ENCODE results near the gene MND1.

The MND1 gene

GRCh38 chr4:153346563-153346962, 2.1 kb downstream of the MND1 start:
- DNase-seq, result no peak

GRCh38 chr4:153347117-153347516, 2.6 kb downstream of the MND1 start:
- no peak for DNase-seq

GRCh38 chr4:153348006-153348405, 3.5 kb downstream of the MND1 start:
- DNase-seq, result no peak

- DNase-seq, result no peak
These were observed 4.8 kb downstream of the MND1 start for GRCh38 chr4:153349206-153349805.

GRCh38 chr4:153362184-153362583, 17.7 kb downstream of the MND1 start:
- peak; percentile 7 for DNase-seq

GRCh38 chr4:153364061-153364460, 19.6 kb downstream of the MND1 start:
- no peak for DNase-seq

GRCh38 chr4:153365003-153365402, 20.5 kb downstream of the MND1 start:
- no peak for DNase-seq

- no peak for DNase-seq
These were observed 22.0 kb downstream of the MND1 start for GRCh38 chr4:153366486-153366885.

- no peak for DNase-seq
These were observed 22.6 kb downstream of the MND1 start for GRCh38 chr4:153367092-153367491.

- no peak for DNase-seq
These were observed 24.5 kb downstream of the MND1 start for GRCh38 chr4:153369021-153369420.

GRCh38 chr4:153371701-153372234, 27.3 kb downstream of the MND1 start:
- DNase-seq, result no peak

GRCh38 chr4:153372967-153373562, 28.6 kb downstream of the MND1 start:
- no peak for DNase-seq

- no peak for DNase-seq
These were observed 30.0 kb downstream of the MND1 start for GRCh38 chr4:153374442-153374841.

GRCh38 chr4:153375303-153375702, 30.8 kb downstream of the MND1 start:
- DNase-seq, result no peak

- DNase-seq, result no peak
These were observed 38.6 kb downstream of the MND1 start for GRCh38 chr4:153383131-153383530.

- no peak for DNase-seq
These were observed 39.7 kb downstream of the MND1 start for GRCh38 chr4:153384160-153384559.

- no peak for DNase-seq
These were observed 41.3 kb downstream of the MND1 start for GRCh38 chr4:153385784-153386183.

- DNase-seq, result no peak
These were observed 43.5 kb downstream of the MND1 start for GRCh38 chr4:153387981-153388380.

GRCh38 chr4:153393397-153393796, 48.9 kb downstream of the MND1 start:
- no peak for DNase-seq

GRCh38 chr4:153394945-153395344, 50.5 kb downstream of the MND1 start:
- no peak for DNase-seq

- DNase-seq, result no peak
These were observed 54.2 kb downstream of the MND1 start for GRCh38 chr4:153398713-153399112.

- DNase-seq, result no peak
These were observed 54.9 kb downstream of the MND1 start for GRCh38 chr4:153399358-153399757.

- no peak for DNase-seq
These were observed 57.0 kb downstream of the MND1 start for GRCh38 chr4:153401501-153401900.

- peak; percentile 1 for DNase-seq
These were observed 57.9 kb downstream of the MND1 start for GRCh38 chr4:153402366-153402765.

- no peak for DNase-seq
These were observed 59.2 kb downstream of the MND1 start for GRCh38 chr4:153403726-153404125.
